Progenitor cell of endocrine pancreas (in vitro differentiated cells): ENCODE results near the gene KCNQ1. TPM values are rescaled to one million over a fixed set of nuclear protein-coding genes. Genes with fewer than 3 reads are reported as not detected.
A peak's percentile ranks its signal among the peaks of the same experiment; 100 is the strongest.

Experiments
- DNase-seq: peaks from one replicate; pipeline ENCODE4 v3.0.0; 2021; ENCODE audit warnings: low spot score; ENCODE audit not compliant: unreplicated experiment
- H3K27ac Mint-ChIP-seq: 2 replicates; pipeline ENCODE4 v1.8.0; 2021; ENCODE audit warnings: mild to moderate bottlenecking, moderate library complexity, mixed read lengths
- H3K27me3 Mint-ChIP-seq: 2 replicates; pipeline ENCODE4 v1.8.0; 2021; ENCODE audit warnings: mixed read lengths
- H3K36me3 Mint-ChIP-seq: 2 replicates; pipeline ENCODE4 v1.8.0; 2022; ENCODE audit warnings: mixed read lengths; ENCODE audit not compliant: insufficient read depth
- H3K4me1 Mint-ChIP-seq: 2 replicates; pipeline ENCODE4 v1.8.0; 2021; ENCODE audit warnings: low read depth, mixed read lengths
- H3K4me3 Mint-ChIP-seq: 2 replicates; pipeline ENCODE4 v1.8.0; 2021; ENCODE audit warnings: low read depth, mild to moderate bottlenecking, moderate library complexity, mixed read lengths
- H3K9me3 Mint-ChIP-seq: 2 replicates; pipeline ENCODE4 v1.8.0; 2021; ENCODE audit warnings: low read depth, mixed read lengths
- total RNA-seq: library from RNA; stranded (reverse); gene quantifications from 2 replicates; pipeline ENCODE4 v1.2.1, GENCODE V29; 2021
- TF ChIP-seq, protein P1 (sequence below): fragments of 200-600 bp; sonication (generic); IDR thresholded peaks from one replicate; pipeline ENCODE4 v1.5.0; 2021; ENCODE audit warnings: antibody characterized with exemption, mild to moderate bottlenecking; ENCODE audit not compliant: unreplicated experiment

KCNQ1 gene
- total RNA-seq, 1 donor from 2014 or later = 3.3 TPM

DNA sequence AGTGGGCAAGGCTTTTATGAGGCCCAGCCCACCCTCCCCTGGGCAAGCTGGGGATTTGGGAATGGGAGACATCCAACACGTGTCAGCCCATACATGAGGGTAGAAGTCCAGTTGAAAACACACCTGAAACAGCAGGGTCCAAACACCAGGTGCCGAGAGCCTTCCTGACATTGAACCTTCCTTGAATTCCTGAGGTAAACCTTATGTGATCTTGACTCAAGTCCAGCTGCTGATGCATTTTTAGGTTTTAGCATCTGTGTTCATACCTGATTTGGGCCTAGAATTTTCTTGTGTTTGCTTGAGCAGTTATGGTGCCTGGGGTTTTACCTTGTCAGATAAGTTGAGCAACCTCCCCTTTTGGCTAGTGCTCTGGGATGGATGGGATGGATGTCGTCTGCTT is 374.5 kb downstream of the KCNQ1 start:
- no peak overlapping the region for H3K27ac Mint-ChIP-seq
- no peak overlapping the region for H3K4me3 Mint-ChIP-seq
- H3K27me3 Mint-ChIP-seq = peaks cover 24% of the 10 kb centered on the region
- no peaks in the 10 kb centered on the region for H3K4me1 Mint-ChIP-seq
- DNase-seq = no peak
- TF ChIP-seq, protein P1, sequence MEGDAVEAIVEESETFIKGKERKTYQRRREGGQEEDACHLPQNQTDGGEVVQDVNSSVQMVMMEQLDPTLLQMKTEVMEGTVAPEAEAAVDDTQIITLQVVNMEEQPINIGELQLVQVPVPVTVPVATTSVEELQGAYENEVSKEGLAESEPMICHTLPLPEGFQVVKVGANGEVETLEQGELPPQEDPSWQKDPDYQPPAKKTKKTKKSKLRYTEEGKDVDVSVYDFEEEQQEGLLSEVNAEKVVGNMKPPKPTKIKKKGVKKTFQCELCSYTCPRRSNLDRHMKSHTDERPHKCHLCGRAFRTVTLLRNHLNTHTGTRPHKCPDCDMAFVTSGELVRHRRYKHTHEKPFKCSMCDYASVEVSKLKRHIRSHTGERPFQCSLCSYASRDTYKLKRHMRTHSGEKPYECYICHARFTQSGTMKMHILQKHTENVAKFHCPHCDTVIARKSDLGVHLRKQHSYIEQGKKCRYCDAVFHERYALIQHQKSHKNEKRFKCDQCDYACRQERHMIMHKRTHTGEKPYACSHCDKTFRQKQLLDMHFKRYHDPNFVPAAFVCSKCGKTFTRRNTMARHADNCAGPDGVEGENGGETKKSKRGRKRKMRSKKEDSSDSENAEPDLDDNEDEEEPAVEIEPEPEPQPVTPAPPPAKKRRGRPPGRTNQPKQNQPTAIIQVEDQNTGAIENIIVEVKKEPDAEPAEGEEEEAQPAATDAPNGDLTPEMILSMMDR = no peak
- H3K36me3 Mint-ChIP-seq = peaks cover 10% of the 10 kb centered on the region
- H3K9me3 Mint-ChIP-seq = peaks cover 28% of the 10 kb centered on the region

DNA sequence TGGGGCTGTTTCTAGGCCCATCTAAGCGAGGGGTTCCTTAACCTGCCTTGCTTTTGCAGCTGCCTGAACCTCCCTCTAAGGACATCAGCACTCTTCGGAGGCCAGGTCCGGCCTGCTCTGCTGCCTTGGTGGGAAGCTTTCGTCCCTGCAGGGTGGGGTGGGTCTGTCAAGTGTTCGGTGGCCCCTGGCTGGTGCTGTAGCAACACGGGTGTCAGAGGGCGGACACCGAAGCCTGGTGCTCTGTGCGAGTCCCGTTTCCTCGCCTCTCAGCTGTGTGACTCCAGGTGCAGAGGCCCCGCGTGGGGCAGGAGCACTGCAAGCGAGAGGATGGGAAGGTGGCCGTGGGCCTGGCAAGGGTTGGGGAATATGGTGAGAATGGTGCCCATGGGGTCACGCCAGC is 376.2 kb downstream of the KCNQ1 start:
- TF ChIP-seq, protein P1 = no peak
- Mint-ChIP-seq H3K27ac (no peak overlapping the region), H3K36me3 (peaks cover 10% of the 10 kb centered on the region), H3K4me1 (peaks cover 8% of the 10 kb centered on the region), H3K4me3 (no peak overlapping the region), H3K27me3 (peaks cover 22% of the 10 kb centered on the region), H3K9me3 (peaks cover 26% of the 10 kb centered on the region)
- no peak for DNase-seq

DNA sequence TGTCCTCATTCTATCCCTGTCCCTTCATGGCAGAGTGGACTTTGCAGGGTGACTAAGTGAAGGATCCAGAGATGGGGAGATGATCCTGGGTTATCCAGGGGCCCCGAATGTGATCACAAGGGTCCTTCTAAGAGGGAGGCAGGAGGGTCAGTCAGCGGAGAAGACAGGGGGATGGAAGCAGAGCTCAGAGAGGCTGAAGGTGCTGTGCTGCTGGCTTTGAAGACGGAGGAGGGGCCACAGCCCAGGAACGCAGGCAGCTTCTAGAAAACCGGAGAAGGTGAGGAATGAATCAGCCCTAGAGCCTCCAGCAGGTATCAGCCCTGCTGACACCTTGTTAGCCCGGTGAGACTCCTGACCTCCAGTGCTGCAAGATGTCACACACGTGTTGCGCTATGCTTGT is 377.1 kb downstream of the KCNQ1 start:
- Mint-ChIP-seq H3K27ac (no peak overlapping the region), H3K36me3 (peaks cover 9% of the 10 kb centered on the region), H3K27me3 (peaks cover 23% of the 10 kb centered on the region), H3K9me3 (peaks cover 24% of the 10 kb centered on the region), H3K4me3 (no peak overlapping the region), H3K4me1 (peaks cover 9% of the 10 kb centered on the region)
- TF ChIP-seq, protein P1 = no peak
- no peak for DNase-seq

DNA sequence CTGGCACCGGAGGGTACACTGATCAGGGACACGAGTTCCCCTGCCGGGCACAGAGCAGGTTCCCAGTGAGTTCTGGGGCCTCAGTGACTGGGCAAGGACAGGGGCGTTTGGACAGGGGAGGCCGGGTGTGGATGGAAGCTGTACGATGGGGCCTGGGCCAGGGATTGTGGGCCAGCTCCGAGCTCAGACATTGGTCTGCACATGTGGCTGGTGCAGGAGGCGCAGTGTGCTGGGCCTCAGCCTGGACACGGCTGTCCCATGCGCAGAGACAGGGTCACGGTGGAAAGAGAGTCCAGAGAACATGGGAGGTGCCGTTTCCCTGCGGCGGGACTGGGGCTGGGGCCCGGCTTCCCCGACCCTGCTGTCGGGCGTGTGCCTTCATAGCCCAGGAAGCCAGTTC is 380.0 kb downstream of the KCNQ1 start:
- Mint-ChIP-seq H3K4me3 (peak overlapping the region; percentile 33), H3K9me3 (peaks cover 38% of the 10 kb centered on the region), H3K4me1 (peaks cover 9% of the 10 kb centered on the region), H3K36me3 (peaks cover 17% of the 10 kb centered on the region), H3K27me3 (peaks cover 45% of the 10 kb centered on the region), H3K27ac (no peak overlapping the region)
- TF ChIP-seq, protein P1 = no peak
- no peak for DNase-seq

DNA sequence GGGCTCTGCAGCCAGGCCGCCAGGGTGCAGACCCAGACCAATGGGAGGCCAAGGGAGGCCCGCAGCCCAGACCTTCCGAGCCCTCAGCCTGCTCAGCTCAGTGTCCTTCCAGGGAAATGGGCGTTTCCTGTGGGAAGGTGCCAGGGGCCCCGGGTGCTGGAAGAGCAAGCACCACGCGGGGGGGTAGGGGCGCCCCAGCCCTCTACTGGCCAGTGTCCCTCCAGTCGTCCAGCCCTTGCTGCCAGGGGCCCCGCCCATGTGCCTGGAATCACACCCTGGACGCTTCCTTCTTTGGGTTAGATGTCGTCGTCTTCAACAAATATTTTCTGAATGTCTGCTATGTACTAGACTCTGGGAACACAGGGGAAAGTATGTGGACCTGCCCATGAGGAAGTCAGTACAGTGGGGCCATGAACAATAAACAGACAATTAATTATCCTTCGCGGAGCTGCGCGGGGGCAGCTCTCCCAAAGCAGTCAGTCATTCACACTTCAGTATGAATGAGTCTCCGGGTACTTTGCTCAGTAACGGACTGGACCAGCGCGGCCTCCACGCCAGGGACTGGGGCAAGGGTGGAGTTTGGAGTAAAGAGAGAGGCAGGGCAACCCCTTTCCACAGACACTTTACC is 380.6 kb downstream of the KCNQ1 start:
- Mint-ChIP-seq H3K4me1 (peaks cover 9% of the 10 kb centered on the region), H3K36me3 (peaks cover 17% of the 10 kb centered on the region), H3K27me3 (peaks cover 45% of the 10 kb centered on the region), H3K27ac (no peak overlapping the region), H3K9me3 (peaks cover 36% of the 10 kb centered on the region), H3K4me3 (no peak overlapping the region)
- no peak for DNase-seq
- TF ChIP-seq, protein P1 = no peak
